Epithelial cell of esophagus (primary cell): Measurements from ENCODE around the gene PLIN1.

Experiments used
- DNase-seq: peaks from one replicate; pipeline ENCODE4 v3.0.0; 2010; ENCODE audit warnings: low read depth
- H3K4me3 ChIP-seq: 2 replicates; pipeline ENCODE4 v1.5.1; 2011; ENCODE audit warnings: mild to moderate bottlenecking, low read length, control low read depth
- TF ChIP-seq, protein P1 (sequence below): IDR thresholded peaks from 2 replicates; pipeline ENCODE4 v1.5.1; 2011; ENCODE audit warnings: low read depth, mild to moderate bottlenecking, low read length, control low read depth, inconsistent platforms; ENCODE audit not compliant: insufficient read depth; ENCODE audit errors: missing control alignments

The PLIN1 gene

DNA sequence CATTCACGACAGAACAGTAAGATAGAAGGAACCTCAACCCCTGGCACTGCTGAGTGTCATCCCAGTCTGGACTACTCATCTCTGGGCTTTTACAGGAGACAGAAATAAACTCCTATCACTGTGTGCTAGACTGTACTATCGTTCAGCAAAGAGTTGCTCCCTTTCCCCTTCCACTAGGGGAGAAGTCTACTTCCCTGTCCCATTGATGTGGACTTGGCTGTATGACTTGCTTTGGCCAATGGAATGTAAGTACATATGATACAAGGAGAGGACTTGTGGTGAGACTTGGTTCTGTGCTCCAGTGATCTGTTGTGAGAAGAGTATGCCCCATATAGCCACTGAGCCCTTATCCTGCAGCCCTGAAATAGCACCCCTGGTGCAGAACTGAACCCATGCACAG lies 18.6 kb downstream of the PLIN1 start:
- TF ChIP-seq, protein P1, sequence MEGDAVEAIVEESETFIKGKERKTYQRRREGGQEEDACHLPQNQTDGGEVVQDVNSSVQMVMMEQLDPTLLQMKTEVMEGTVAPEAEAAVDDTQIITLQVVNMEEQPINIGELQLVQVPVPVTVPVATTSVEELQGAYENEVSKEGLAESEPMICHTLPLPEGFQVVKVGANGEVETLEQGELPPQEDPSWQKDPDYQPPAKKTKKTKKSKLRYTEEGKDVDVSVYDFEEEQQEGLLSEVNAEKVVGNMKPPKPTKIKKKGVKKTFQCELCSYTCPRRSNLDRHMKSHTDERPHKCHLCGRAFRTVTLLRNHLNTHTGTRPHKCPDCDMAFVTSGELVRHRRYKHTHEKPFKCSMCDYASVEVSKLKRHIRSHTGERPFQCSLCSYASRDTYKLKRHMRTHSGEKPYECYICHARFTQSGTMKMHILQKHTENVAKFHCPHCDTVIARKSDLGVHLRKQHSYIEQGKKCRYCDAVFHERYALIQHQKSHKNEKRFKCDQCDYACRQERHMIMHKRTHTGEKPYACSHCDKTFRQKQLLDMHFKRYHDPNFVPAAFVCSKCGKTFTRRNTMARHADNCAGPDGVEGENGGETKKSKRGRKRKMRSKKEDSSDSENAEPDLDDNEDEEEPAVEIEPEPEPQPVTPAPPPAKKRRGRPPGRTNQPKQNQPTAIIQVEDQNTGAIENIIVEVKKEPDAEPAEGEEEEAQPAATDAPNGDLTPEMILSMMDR = no peak
- DNase-seq = no peak
- no peak overlapping the region for H3K4me3 ChIP-seq

DNA sequence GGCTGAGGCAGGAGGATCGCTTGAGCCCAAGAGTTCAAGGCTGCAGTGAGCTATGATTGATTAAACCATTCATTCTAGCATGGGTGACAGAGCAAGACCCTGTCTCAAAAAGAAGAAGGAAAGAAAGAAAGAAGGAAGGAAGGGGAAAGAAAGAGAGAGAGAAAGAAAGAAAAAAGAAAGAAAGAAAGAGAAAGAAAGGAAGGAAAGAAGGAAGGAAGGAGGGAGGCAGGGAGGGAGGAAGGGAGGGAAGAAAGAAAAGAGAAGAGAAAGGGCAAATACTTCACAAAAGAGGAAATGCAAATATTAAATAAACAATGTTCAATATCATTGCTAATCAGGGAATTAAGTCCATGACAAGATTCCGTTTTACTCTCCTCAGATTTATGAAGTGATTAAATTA lies 19.9 kb downstream of the PLIN1 start:
- H3K4me3 ChIP-seq = no peak overlapping the region
- DNase-seq = no peak
- TF ChIP-seq, protein P1 = no peak

DNA sequence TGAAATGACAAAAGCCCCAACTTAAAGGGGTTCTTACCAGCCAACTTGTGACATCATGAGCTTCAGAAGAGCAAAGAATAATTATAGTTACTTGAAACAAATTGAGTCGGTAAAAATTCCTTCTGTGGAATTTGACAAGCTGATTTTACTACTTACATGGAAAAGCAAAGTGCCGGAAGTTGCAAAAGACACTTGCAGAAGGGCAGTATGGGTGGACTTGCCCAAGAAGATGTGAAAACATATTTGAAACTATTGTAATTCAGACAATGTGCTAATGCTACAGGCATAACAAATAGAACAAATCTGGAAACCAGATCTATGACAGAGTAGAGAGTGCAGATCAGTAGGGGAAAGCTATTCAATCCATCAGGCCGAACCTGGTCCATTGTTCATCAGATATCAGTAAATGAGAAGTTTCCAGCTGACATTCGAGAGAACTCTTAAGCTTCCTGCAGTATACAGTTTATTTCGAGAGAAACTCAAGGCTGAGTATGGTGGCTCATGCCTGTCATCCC lies 21.4 kb downstream of the PLIN1 start:
- H3K4me3 ChIP-seq = no peak overlapping the region
- TF ChIP-seq, protein P1 = no peak
- DNase-seq = no peak

DNA sequence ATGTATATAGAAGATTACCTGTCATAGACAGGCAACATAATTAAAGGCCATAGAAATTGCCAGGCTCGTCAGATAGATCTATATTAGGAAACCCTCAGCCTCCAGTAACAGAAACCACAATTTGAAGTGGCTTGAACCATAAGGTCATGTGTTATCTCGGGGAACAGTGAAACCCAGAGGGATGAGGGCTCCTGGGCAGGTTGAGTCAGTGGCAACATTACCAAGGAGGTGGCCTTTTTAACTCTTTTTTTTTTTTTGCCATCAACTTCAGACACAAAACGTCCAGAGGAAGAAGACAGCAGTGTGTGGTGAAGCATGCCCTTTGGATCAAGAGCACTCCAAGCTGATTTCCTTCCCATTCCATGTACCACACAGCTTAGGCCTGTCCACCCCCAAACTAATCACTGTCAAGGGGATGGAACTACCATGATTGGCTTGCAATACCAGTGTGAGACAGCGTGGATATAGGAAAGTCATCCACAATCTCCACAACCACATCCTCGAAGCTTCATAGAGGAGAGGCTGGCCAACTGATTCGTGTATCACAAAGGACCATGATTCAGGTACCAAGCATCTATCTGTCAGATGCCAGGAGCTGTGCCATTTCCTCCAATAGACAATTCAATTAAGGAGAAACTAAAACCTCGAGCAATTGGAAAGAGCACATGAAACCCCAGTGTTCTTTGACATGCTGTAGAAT lies 22.9 kb downstream of the PLIN1 start:
- no peak overlapping the region for H3K4me3 ChIP-seq
- no peak for DNase-seq
- TF ChIP-seq, protein P1 = no peak

DNA sequence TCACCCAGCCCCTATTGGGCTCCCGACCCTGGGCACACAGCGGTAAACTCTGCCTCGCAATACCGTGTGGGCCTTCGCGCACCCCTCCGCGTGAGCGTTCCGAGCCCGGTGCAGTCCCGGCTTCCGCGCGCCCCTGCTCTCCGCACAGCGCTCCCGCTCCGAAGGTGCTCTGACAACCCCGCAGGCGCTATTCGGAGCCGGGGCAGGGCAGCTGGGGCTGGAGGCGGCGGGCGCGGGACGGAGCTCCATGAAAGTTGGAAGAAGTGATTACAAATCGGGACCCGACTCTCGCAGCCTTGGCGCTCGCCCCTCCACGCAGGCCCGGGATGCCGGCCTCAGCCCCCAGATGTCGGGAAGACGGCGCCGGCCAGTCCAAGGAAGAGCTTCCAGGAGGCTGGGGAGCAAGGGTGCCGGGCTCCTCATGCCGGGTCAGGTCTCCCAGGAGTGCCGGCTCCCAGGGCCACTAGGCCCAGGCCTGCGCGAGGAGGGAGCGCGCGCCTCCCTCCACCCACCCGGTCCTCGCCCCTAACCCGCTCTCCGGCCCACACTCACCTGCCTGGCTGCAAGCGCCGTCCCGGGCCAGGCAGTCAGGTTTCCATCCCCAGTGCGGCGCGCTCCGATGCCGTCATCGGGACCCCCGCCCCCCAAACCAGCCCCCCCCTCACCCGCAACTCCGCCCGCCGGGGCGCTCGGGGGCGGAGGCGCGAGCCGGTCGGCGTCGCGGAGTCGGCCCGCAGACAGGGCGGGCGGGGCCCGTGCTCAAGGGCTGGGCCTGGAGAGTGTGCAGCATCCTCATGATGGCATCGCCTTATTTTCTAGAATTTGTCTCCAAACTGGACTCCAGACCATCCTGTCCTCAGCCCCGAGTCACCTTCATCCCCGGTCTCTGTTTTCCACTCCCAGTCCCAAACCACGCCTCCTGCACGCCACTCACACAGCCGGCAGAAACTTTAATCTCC lies 24.0 kb downstream of the PLIN1 start, which contains the start of gene KIF7:
Gene KIF7 (minus strand): TSS at position 621 of the 959 bp plus-strand sequence. CDS start 2,537 bp downstream, outside the sequence.
- H3K4me3 ChIP-seq = peak within 1 kb of the TSS; percentile 54
- DNase-seq = peak; percentile 40
- TF ChIP-seq, protein P1 = no peak

DNA sequence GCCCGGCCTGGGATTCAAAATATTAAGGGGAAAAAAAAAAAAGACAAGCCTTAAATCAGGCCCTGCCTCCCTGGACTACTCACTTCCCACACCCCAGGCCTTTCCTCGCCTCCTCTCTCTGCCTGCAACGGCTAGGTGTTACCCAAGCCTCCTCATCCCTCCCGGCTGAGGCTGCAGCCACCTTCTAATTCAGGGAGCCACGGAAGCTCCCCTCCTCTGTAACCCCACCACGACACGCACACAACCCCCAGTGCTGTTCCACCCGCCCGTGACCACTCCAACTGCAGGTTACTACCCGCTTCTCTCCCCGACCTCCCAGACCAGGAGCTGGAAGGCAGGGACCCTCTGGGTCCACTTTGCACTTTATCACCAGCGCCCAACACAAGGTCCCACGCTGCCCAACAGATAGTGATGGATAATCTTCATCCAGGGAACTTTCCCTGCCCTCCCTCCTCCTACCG lies 24.8 kb downstream of the PLIN1 start:
- TF ChIP-seq, protein P1 = no peak

More for the DNA sequence above, 24.8 kb downstream of the PLIN1 start:
- peak overlapping the region; percentile 54 for H3K4me3 ChIP-seq
- peak; percentile 65 for DNase-seq
